IgD-negative memory B cell (primary cell): ENCODE data around the gene DCHS1. TPM values are rescaled to one million over a fixed set of nuclear protein-coding genes. Genes with fewer than 3 reads are reported as not detected.
A peak's percentile ranks its signal among the peaks of the same experiment; 100 is the strongest.
"Not testable (repeated sequence)": the region's sequence is repeated elsewhere in the genome, so short reads cannot be mapped to it uniquely, and the experiment has no call there.

Experiments
- H3K27ac Mint-ChIP-seq, 3 donors: one replicate each; pipeline ENCODE4 v1.8.0; 2020 to 2022; ENCODE audit warnings: mild to moderate bottlenecking in 3 of 3, mixed read lengths in 3 of 3, moderate library complexity in 1 of 3
- H3K27me3 Mint-ChIP-seq: one replicate; pipeline ENCODE4 v1.8.0; 2021; ENCODE audit warnings: mixed read lengths
- H3K36me3 Mint-ChIP-seq: one replicate; pipeline ENCODE4 v1.8.0; 2020; ENCODE audit warnings: mild to moderate bottlenecking, mixed read lengths
- H3K4me1 Mint-ChIP-seq, 3 donors: one replicate each; pipeline ENCODE4 v1.8.0; 2020 to 2022; ENCODE audit warnings: mixed read lengths in 3 of 3, mild to moderate bottlenecking in 1 of 3
- H3K4me3 Mint-ChIP-seq, 4 donors: one replicate each; pipeline ENCODE4 v1.8.0; 2020 to 2022; ENCODE audit warnings: mild to moderate bottlenecking in 4 of 4, mixed read lengths in 4 of 4, moderate library complexity in 3 of 4
- H3K9me3 Mint-ChIP-seq, 3 donors: one replicate each; pipeline ENCODE4 v1.8.0; 2020 to 2021; ENCODE audit warnings: mixed read lengths in 3 of 3, mild to moderate bottlenecking in 1 of 3
- polyA plus RNA-seq: library from polyadenylated mRNA; unstranded; fragments of 300-500 nt; fragmentation: Illumina TruSeq; gene quantifications from one replicate; pipeline ENCODE4 v1.2.3, GENCODE V29; 2021

DCHS1 gene
- polyA plus RNA-seq: 0.06 TPM

- H3K27ac Mint-ChIP-seq: no peak within 1 kb of the TSS
- H3K27me3 Mint-ChIP-seq: peaks cover 13% of the 10 kb centered on the region
- H3K36me3 Mint-ChIP-seq: no peaks in the 10 kb centered on the region
- no peaks in the 10 kb centered on the region for H3K4me1 Mint-ChIP-seq
- no peaks in the 10 kb centered on the region for H3K9me3 Mint-ChIP-seq
- H3K4me3 Mint-ChIP-seq: peak within 1 kb of the TSS; percentile 17 to 76 (median 56)
Observed at GRCh38 chr11:6655790-6656583, at the start of gene DCHS1. Gene DCHS1, minus strand, starts transcription at chr11:6655809. Its CDS starts 14,196 bp downstream, at chr11:6641613.

GRCh38 chr11:6703247-6704063 is 47.8 kb upstream of the DCHS1 start:
- Mint-ChIP-seq H3K36me3 (no peaks in the 10 kb centered on the region), H3K27me3 (no peaks in the 10 kb centered on the region), H3K4me3 (no peak overlapping the region), H3K27ac (peak overlapping the region in 1 of 3 donors; percentile 53), H3K4me1 (peaks cover 3 to 17% (median 9%) of the 10 kb centered on the region in 3 donors), H3K9me3 (no peaks in the 10 kb centered on the region)

GRCh38 chr11:6701955-6702354 is 46.3 kb upstream of the DCHS1 start:
- Mint-ChIP-seq H3K4me1 (peaks cover 4 to 13% (median 9%) of the 10 kb centered on the region in 3 donors), H3K27ac (peak overlapping the region in 1 of 3 donors; percentile 89)
- H3K9me3 Mint-ChIP-seq, H3K4me3 Mint-ChIP-seq, H3K27me3 Mint-ChIP-seq, H3K36me3 Mint-ChIP-seq: not testable (repeated sequence)

GRCh38 chr11:6695377-6695776 is 39.8 kb upstream of the DCHS1 start:
- no peak overlapping the region for H3K4me3 Mint-ChIP-seq
- peaks cover 0 to 4% (median 1%) of the 10 kb centered on the region in 3 donors for H3K4me1 Mint-ChIP-seq
- H3K36me3 Mint-ChIP-seq: peaks cover 5% of the 10 kb centered on the region
- no peaks in the 10 kb centered on the region for H3K9me3 Mint-ChIP-seq
- H3K27ac Mint-ChIP-seq: peak overlapping the region in 1 of 3 donors; percentile 53
- H3K27me3 Mint-ChIP-seq: no peaks in the 10 kb centered on the region

GRCh38 chr11:6694229-6694535 is 38.6 kb upstream of the DCHS1 start:
- Mint-ChIP-seq H3K9me3 (no peaks in the 10 kb centered on the region), H3K27ac (no peak overlapping the region), H3K4me1 (peaks cover 0 to 4% (median 1%) of the 10 kb centered on the region in 3 donors), H3K27me3 (no peaks in the 10 kb centered on the region), H3K36me3 (peaks cover 5% of the 10 kb centered on the region), H3K4me3 (no peak overlapping the region)

GRCh38 chr11:6693342-6694228 is 38.0 kb upstream of the DCHS1 start:
- H3K4me3 Mint-ChIP-seq: no peak overlapping the region
- no peak overlapping the region for H3K27ac Mint-ChIP-seq
- no peaks in the 10 kb centered on the region for H3K27me3 Mint-ChIP-seq

GRCh38 chr11:6692128-6692527 is 36.5 kb upstream of the DCHS1 start:
- peaks cover 1% of the 10 kb centered on the region for H3K36me3 Mint-ChIP-seq
- H3K27me3 Mint-ChIP-seq: no peaks in the 10 kb centered on the region

More at GRCh38 chr11:6693342-6694228, 38.0 kb upstream of the DCHS1 start:
- Mint-ChIP-seq H3K36me3 (peaks cover 5% of the 10 kb centered on the region), H3K9me3 (no peaks in the 10 kb centered on the region), H3K4me1 (peaks cover 0 to 4% (median 1%) of the 10 kb centered on the region in 3 donors)

GRCh38 chr11:6690431-6691132 is 35.0 kb upstream of the DCHS1 start:
- H3K9me3 Mint-ChIP-seq, H3K36me3 Mint-ChIP-seq, H3K4me1 Mint-ChIP-seq, H3K27ac Mint-ChIP-seq, H3K4me3 Mint-ChIP-seq, H3K27me3 Mint-ChIP-seq: not testable (repeated sequence)

More at GRCh38 chr11:6692128-6692527, 36.5 kb upstream of the DCHS1 start:
- peaks cover 0 to 4% (median 1%) of the 10 kb centered on the region in 3 donors for H3K4me1 Mint-ChIP-seq
- no peaks in the 10 kb centered on the region for H3K9me3 Mint-ChIP-seq
- H3K27ac Mint-ChIP-seq: no peak overlapping the region
- no peak overlapping the region for H3K4me3 Mint-ChIP-seq

- no peaks in the 10 kb centered on the region for H3K36me3 Mint-ChIP-seq
- H3K27me3 Mint-ChIP-seq: no peaks in the 10 kb centered on the region
- H3K27ac Mint-ChIP-seq: peak overlapping the region in 1 of 3 donors; percentile 27
- H3K9me3 Mint-ChIP-seq: no peaks in the 10 kb centered on the region
- H3K4me1 Mint-ChIP-seq: peaks cover 5 to 9% (median 8%) of the 10 kb centered on the region in 3 donors
- H3K4me3 Mint-ChIP-seq: no peak overlapping the region
Observed at GRCh38 chr11:6687876-6688275, 32.3 kb upstream of the DCHS1 start.

GRCh38 chr11:6686006-6686405 is 30.4 kb upstream of the DCHS1 start:
- peak overlapping the region in 1 of 4 donors; percentile 73 for H3K4me3 Mint-ChIP-seq
- no peaks in the 10 kb centered on the region for H3K27me3 Mint-ChIP-seq
- peaks cover 12 to 19% (median 16%) of the 10 kb centered on the region in 3 donors for H3K4me1 Mint-ChIP-seq
- peak overlapping the region in 2 of 3 donors; percentile 65 to 71 for H3K27ac Mint-ChIP-seq
- no peaks in the 10 kb centered on the region for H3K36me3 Mint-ChIP-seq
- H3K9me3 Mint-ChIP-seq: no peaks in the 10 kb centered on the region

- Mint-ChIP-seq H3K27ac (peak overlapping the region; percentile 68 to 99 (median 95)), H3K4me1 (peaks cover 12 to 21% (median 16%) of the 10 kb centered on the region in 3 donors), H3K4me3 (peak overlapping the region; percentile 41 to 99 (median 98))
- H3K36me3 Mint-ChIP-seq, H3K9me3 Mint-ChIP-seq, H3K27me3 Mint-ChIP-seq: not testable (repeated sequence)
Observed at GRCh38 chr11:6684068-6684467, 28.5 kb upstream of the DCHS1 start.

GRCh38 chr11:6682936-6683861 is 27.6 kb upstream of the DCHS1 start, which contains the start of gene MRPL17:
Gene MRPL17, minus strand, starts transcription at chr11:6683340. Its CDS starts 44 bp downstream, at chr11:6683296.
- Mint-ChIP-seq H3K4me3 (peak within 1 kb of the TSS; percentile 97 to 99 (median 98)), H3K4me1 (peaks cover 13 to 21% (median 16%) of the 10 kb centered on the region in 3 donors), H3K9me3 (no peaks in the 10 kb centered on the region), H3K36me3 (no peaks in the 10 kb centered on the region), H3K27ac (peak within 1 kb of the TSS; percentile 95 to 99 (median 99)), H3K27me3 (no peaks in the 10 kb centered on the region)

GRCh38 chr11:6682591-6682935 is 27.0 kb upstream of the DCHS1 start:
- peak overlapping the region; percentile 95 to 99 (median 99) for H3K27ac Mint-ChIP-seq
- peaks cover 16 to 21% (median 16%) of the 10 kb centered on the region in 3 donors for H3K4me1 Mint-ChIP-seq
- H3K9me3 Mint-ChIP-seq: no peaks in the 10 kb centered on the region
- peak overlapping the region; percentile 97 to 99 (median 98) for H3K4me3 Mint-ChIP-seq
- no peaks in the 10 kb centered on the region for H3K36me3 Mint-ChIP-seq
- H3K27me3 Mint-ChIP-seq: no peaks in the 10 kb centered on the region
